Endothelial cell of umbilical vein (primary cell): Measurements from ENCODE around the gene CSTF3. TPM values are rescaled to one million over a fixed set of nuclear protein-coding genes. Genes with fewer than 3 reads are reported as not detected.

Experiments
- BruUV-seq: library from RNA; stranded (reverse); fragments of 400-500 nt; replicated peaks from 2 replicates; lab custom pipeline; 2021; lab: Mats Ljungman, UMichigan
- CTCF ChIA-PET: fragments of 300-600, 350-600 bp; sonication (Branson Sonifier 250); formaldehyde crosslinking; loops from one replicate; lab custom pipeline; 2021; ENCODE audit warnings: antibody characterized with exemption, inconsistent platforms; lab: Charles Lee
- POLR2A ChIA-PET: fragments of 300-600, 350-600 bp; sonication (Branson Sonifier 250); formaldehyde crosslinking; loops from one replicate; lab custom pipeline; 2021; ENCODE audit warnings: antibody characterized with exemption, inconsistent platforms; lab: Charles Lee
- DNase-seq: peaks from one replicate; pipeline ENCODE4 v3.0.0-alpha.2; 2011; ENCODE audit warnings: low read depth, low spot score
- FAIRE-seq: peaks from 2 replicates; lab custom pipeline; 2011; peaks lifted over from hg19 to GRCh38; lab: Jason Lieb, UNC
- H2AFZ ChIP-seq: 2 replicates; pipeline ENCODE4 v1.6.0; 2012; ENCODE audit warnings: low read depth, low read length, control low read depth, inconsistent platforms
- H3K27ac ChIP-seq: 2 replicates; pipeline ENCODE4 v1.5.1; 2011; ENCODE audit warnings: low read depth, mild to moderate bottlenecking, control low read depth, low read length, moderate library complexity; ENCODE audit not compliant: insufficient read depth
- H3K27me3 ChIP-seq, 2 experiments: 2 replicates each; pipeline versions ENCODE4 v1.6.0 to v1.6.1; 2011; ENCODE audit warnings: low read length in 2 of 2, mixed read lengths in 1 of 2; ENCODE audit not compliant: control insufficient read depth in 2 of 2, insufficient read depth in 2 of 2
- H3K36me3 ChIP-seq, 2 experiments: 2 replicates in 1 of 2; 3 replicates in 1 of 2; pipeline ENCODE4 v1.5.1; 2011; ENCODE audit warnings: low read length in 2 of 2, mild to moderate bottlenecking in 1 of 2, moderate library complexity in 1 of 2; ENCODE audit not compliant: control insufficient read depth in 2 of 2, insufficient read depth in 2 of 2; ENCODE audit errors: extremely low read depth in 1 of 2
- H3K4me1 ChIP-seq: 3 replicates; pipeline ENCODE4 v1.5.1; 2011; ENCODE audit warnings: mild to moderate bottlenecking, low read length; ENCODE audit not compliant: control insufficient read depth, insufficient read depth; ENCODE audit errors: extremely low read depth
- H3K4me2 ChIP-seq: 2 replicates; pipeline ENCODE4 v1.6.1; 2011; ENCODE audit warnings: low read length, control low read depth, mixed read lengths; ENCODE audit not compliant: insufficient read depth
- H3K4me3 ChIP-seq, 3 experiments: fragments of 200-600 bp in 1 of 3; sonication (generic), shearing (Covaris generic) in 1 of 3; replicated peaks in 1 of 3; 2 replicates each; pipeline ENCODE4 v1.5.1; 2011 to 2016; ENCODE audit warnings: control low read depth in 3 of 3, low read length in 3 of 3, mild to moderate bottlenecking in 2 of 3, inconsistent platforms in 1 of 3, low read depth in 1 of 3, moderate library complexity in 1 of 3; ENCODE audit not compliant: insufficient read depth in 1 of 3
- H3K79me2 ChIP-seq: 2 replicates; pipeline ENCODE4 v1.6.0; 2012; ENCODE audit warnings: low read length, inconsistent platforms; ENCODE audit not compliant: control insufficient read depth, insufficient read depth
- H3K9ac ChIP-seq: replicated peaks from 2 replicates; pipeline ENCODE3; 2011; ENCODE audit warnings: low read length, control low read depth; ENCODE audit not compliant: insufficient read depth; ENCODE audit errors: extremely low read depth
- H3K9me1 ChIP-seq: replicated peaks from 3 replicates; pipeline ENCODE4 v1.6.0; 2011; ENCODE audit warnings: mild to moderate bottlenecking, low read length; ENCODE audit not compliant: control insufficient read depth, insufficient read depth; ENCODE audit errors: extremely low read depth
- H3K9me3 ChIP-seq: replicated peaks from 2 replicates; pipeline ENCODE4 v1.5.1; 2012; ENCODE audit warnings: low read length, inconsistent platforms; ENCODE audit not compliant: control insufficient read depth, insufficient read depth
- H4K20me1 ChIP-seq: replicated peaks from 2 replicates; pipeline ENCODE3; 2011; ENCODE audit warnings: mild to moderate bottlenecking, low read length; ENCODE audit not compliant: control insufficient read depth, insufficient read depth; ENCODE audit errors: extremely low read depth
- EZH2 ChIP-seq: IDR thresholded peaks from 2 replicates; pipeline ENCODE4 v1.6.1; 2012; ENCODE audit warnings: borderline replicate concordance, low read depth, mild to moderate bottlenecking, moderate library complexity, low read length, inconsistent platforms; ENCODE audit not compliant: severe bottlenecking
- FOS ChIP-seq: IDR thresholded peaks from 2 replicates; pipeline ENCODE4 v1.6.1; 2011; ENCODE audit warnings: mild to moderate bottlenecking, low read length, moderate library complexity, borderline replicate concordance; ENCODE audit not compliant: insufficient read depth
- GATA2 ChIP-seq: IDR thresholded peaks from 2 replicates; pipeline ENCODE4 v1.7.0; 2011; ENCODE audit warnings: low read depth, mild to moderate bottlenecking, moderate library complexity, mixed read lengths, low read length; ENCODE audit not compliant: insufficient read length, insufficient read depth
- JUN ChIP-seq: IDR thresholded peaks from 2 replicates; pipeline ENCODE4 v1.6.1; 2011; ENCODE audit warnings: borderline replicate concordance, low read depth; ENCODE audit not compliant: insufficient read length, insufficient read depth
- MYC ChIP-seq: IDR thresholded peaks from one replicate; pipeline ENCODE4 v1.6.1; 2011; ENCODE audit warnings: mild to moderate bottlenecking, low read depth, low read length
- POLR2A ChIP-seq: IDR thresholded peaks from 2 replicates; pipeline ENCODE4 v1.6.1; 2012; ENCODE audit warnings: low read depth, mild to moderate bottlenecking, control low read depth, low read length
- POLR2AphosphoS5 ChIP-seq: IDR thresholded peaks from 2 replicates; pipeline ENCODE4 v1.6.1; 2012; ENCODE audit warnings: low read depth, mild to moderate bottlenecking, control low read depth, low read length, moderate library complexity; ENCODE audit not compliant: insufficient read depth
- dilution Hi-C: fragments of 300-500 bp; cut with MboI; formaldehyde crosslinking; loops from one replicate; pipeline ENCODE4 v1.15.0; 2019; ENCODE audit warnings: low sequenced_read_pairs; ENCODE audit not compliant: extremely low pct_ligation_motif_present
- intact Hi-C: fragments of 100-400 bp; cut with micrococcal nuclease; formaldehyde crosslinking; loops from one replicate; pipeline ENCODE4 v1.10.0; 2022
- polyA plus RNA-seq, 4 experiments: library from polyadenylated mRNA; depleted of rRNA in 3 of 4; stranded (reverse) in 3 of 4; unstranded in 1 of 4; fragments of >200 nt; gene quantifications; 2 replicates each; pipeline versions ENCODE4 v1.2.1 to v1.2.3, GENCODE V29; 2011 to 2012; ENCODE audit warnings: missing spikeins in 1 of 4
- total RNA-seq: library from RNA; stranded (reverse); gene quantifications from 2 replicates; pipeline ENCODE4 v1.2.3, GENCODE V29; 2021
- TF ChIP-seq, protein P1 (sequence below): IDR thresholded peaks from 2 replicates; pipeline ENCODE4 v1.6.1; 2011; ENCODE audit not compliant: insufficient read depth, insufficient read length
- TF ChIP-seq, protein P2 (sequence below), 2 donors: IDR thresholded peaks; 1 replicate in 1 of 2; 2 replicates in 1 of 2; pipeline ENCODE4 v1.5.1; 2011; ENCODE audit warnings: low read length in 2 of 2, mild to moderate bottlenecking in 2 of 2, moderate library complexity in 2 of 2, control low read depth in 1 of 2, inconsistent platforms in 1 of 2, low read depth in 1 of 2; ENCODE audit not compliant: insufficient read depth in 1 of 2; ENCODE audit errors: extremely low read depth in 1 of 2

Gene CSTF3
- total and polyA plus RNA-seq, 2 donors (not counting 3 experiments of a cell fraction or from before 2014, with no cell fraction given), result 18.3 to 46.6 TPM

DNA sequence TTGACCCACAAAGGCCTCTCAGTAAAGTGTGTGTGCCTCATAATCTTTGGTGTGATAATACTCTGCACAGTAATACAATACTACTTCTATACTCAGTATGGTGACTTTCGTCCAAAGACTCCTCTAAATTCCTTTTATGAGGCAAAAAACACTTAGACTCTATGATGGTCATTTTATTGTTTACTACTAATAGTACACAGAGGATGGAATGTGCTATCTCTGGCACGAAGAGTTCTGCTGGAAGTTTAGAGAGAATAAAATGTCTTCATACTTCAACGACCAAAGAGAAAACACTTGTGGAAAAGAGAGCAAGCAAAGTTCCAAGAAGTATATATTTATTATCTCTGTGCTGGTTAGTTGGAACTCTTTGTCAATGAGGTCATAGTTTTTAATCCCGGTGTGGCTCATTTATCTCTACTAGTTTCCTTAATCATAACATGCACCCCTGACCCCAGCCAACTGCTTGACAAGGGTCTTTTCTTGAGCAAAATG is 7.5 kb upstream of the CSTF3 start:
- H3K27ac ChIP-seq, result no peak overlapping the region
- no peaks in the 10 kb centered on the region for H3K79me2 ChIP-seq
- intact Hi-C loops (no loop called here), dilution Hi-C loops (no loop called here)
- no peaks in the 10 kb centered on the region for H4K20me1 ChIP-seq
- ChIA-PET CTCF (no interaction called here), POLR2A (no interaction called here)
- H3K36me3 ChIP-seq, result no peaks in the 10 kb centered on the region
- H3K27me3 ChIP-seq, result no peaks in the 10 kb centered on the region
- no peak overlapping the region for H2AFZ ChIP-seq
- TF ChIP-seq, protein P1, sequence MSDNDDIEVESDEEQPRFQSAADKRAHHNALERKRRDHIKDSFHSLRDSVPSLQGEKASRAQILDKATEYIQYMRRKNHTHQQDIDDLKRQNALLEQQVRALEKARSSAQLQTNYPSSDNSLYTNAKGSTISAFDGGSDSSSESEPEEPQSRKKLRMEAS, result no peak
- TF ChIP-seq, protein P2, sequence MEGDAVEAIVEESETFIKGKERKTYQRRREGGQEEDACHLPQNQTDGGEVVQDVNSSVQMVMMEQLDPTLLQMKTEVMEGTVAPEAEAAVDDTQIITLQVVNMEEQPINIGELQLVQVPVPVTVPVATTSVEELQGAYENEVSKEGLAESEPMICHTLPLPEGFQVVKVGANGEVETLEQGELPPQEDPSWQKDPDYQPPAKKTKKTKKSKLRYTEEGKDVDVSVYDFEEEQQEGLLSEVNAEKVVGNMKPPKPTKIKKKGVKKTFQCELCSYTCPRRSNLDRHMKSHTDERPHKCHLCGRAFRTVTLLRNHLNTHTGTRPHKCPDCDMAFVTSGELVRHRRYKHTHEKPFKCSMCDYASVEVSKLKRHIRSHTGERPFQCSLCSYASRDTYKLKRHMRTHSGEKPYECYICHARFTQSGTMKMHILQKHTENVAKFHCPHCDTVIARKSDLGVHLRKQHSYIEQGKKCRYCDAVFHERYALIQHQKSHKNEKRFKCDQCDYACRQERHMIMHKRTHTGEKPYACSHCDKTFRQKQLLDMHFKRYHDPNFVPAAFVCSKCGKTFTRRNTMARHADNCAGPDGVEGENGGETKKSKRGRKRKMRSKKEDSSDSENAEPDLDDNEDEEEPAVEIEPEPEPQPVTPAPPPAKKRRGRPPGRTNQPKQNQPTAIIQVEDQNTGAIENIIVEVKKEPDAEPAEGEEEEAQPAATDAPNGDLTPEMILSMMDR (IDR thresholded peaks at IDR 0.05; ENCODE audit: extremely low read depth in 1 of 2, insufficient read depth in 1 of 2, low read depth in 1 of 2, low read length in 2 of 2), result no peak
- no peak for TF ChIP-seq GATA2
- TF ChIP-seq POLR2AphosphoS5, result no peak
- no peak for TF ChIP-seq EZH2
- no peak for TF ChIP-seq FOS
- no peak for TF ChIP-seq MYC
- no peak for TF ChIP-seq POLR2A
- TF ChIP-seq JUN, result no peak
- H3K4me1 ChIP-seq, result no peaks in the 10 kb centered on the region
- H3K9ac ChIP-seq, result no peak overlapping the region
- no peaks in the 10 kb centered on the region for H3K9me1 ChIP-seq
- FAIRE-seq (no peak), DNase-seq (no peak)
- BruUV-seq, result no TSS peak
- no peak overlapping the region for H3K4me2 ChIP-seq
- no peaks in the 10 kb centered on the region for H3K9me3 ChIP-seq
- H3K4me3 ChIP-seq, result no peak overlapping the region
